ENCODE results near the gene POU6F2.

DNA sequence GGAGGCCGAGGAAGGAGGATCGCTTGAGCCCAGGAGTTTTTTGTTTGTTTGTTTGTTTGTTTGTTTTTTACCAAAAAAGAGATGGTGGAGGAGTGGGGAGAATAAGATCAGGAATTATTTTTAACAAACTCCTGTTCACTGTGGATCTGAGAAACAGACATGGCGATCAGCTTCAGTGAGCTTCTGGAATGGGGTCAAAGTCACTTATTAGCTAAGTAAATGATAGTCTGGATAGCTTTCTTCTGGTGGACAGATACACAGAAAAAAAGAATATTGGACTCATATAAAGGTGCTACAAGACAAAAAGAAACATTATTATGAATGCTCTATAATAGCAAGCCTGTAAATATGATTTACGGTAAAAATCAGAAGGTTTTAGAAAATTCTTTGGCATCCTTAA lies 85.1 kb downstream of the POU6F2 start:
- no peak for TF ChIP-seq POLR2A (IDR thresholded peaks at IDR 0.05)
- TF ChIP-seq, protein P1, sequence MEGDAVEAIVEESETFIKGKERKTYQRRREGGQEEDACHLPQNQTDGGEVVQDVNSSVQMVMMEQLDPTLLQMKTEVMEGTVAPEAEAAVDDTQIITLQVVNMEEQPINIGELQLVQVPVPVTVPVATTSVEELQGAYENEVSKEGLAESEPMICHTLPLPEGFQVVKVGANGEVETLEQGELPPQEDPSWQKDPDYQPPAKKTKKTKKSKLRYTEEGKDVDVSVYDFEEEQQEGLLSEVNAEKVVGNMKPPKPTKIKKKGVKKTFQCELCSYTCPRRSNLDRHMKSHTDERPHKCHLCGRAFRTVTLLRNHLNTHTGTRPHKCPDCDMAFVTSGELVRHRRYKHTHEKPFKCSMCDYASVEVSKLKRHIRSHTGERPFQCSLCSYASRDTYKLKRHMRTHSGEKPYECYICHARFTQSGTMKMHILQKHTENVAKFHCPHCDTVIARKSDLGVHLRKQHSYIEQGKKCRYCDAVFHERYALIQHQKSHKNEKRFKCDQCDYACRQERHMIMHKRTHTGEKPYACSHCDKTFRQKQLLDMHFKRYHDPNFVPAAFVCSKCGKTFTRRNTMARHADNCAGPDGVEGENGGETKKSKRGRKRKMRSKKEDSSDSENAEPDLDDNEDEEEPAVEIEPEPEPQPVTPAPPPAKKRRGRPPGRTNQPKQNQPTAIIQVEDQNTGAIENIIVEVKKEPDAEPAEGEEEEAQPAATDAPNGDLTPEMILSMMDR (IDR thresholded peaks at IDR 0.05 in 4 of 5, conservative IDR thresholded peaks at IDR 0.05 in 1 of 5), result no peak
